HFF-Myc (cell line): ENCODE results near the gene MRGPRF.

ENCODE experiments used
- DNase-seq: peaks from one replicate; pipeline ENCODE4 v3.0.0-alpha.2; 2011; ENCODE audit warnings: low read depth; ENCODE audit errors: extremely low read depth
- H3K4me3 ChIP-seq: replicated peaks from 2 replicates; pipeline ENCODE4 v1.5.1; 2011; ENCODE audit warnings: low read depth, mild to moderate bottlenecking, control low read depth, low read length
- CTCF ChIP-seq: IDR thresholded peaks from 2 replicates; pipeline ENCODE4 v1.5.1; 2012; ENCODE audit warnings: mild to moderate bottlenecking, low read depth, low read length, control low read depth; ENCODE audit errors: missing control alignments

MRGPRF gene

DNA sequence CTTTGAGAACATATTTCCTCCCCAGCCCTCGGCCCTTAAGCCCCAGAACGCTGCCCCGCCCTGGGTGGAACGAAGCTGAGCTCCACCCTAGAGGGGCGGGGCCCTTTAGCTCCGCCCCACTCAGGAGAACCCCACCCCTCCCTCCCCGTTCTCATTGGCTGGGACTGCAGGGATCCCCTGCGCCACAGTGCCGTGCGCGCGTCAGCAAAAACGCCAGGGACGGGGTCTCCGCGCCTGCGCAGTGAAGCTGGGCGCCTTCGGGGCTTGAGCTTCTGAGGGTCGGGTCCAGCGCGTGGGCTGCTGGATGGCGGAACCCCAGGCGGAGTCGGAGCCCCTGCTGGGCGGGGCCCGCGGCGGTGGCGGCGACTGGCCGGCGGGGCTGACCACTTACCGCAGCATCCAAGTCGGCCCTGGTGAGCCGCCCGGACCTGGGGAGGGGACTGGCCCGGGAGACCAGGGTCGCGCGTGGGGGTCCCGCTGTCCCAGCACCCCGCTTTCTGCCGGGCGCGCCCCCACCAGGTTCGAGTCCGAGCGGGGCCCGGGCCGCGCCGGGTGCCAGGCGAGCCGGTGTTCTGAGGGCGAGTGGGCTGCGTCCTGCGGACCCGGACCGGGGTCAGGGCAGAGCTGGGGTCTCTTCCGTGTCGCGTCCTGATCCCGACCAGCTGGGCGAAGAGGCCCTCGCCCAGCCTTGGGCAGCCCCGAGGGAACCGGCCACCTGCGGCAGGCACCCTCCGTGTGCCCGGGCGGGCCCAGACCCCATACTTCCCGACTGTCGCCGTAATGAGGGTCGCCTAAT, 35.8 kb upstream of the MRGPRF start, which contains the start of gene TPCN2:
Gene TPCN2, plus strand, starts transcription at position 239 of the 796 bp plus-strand sequence. Its CDS starts 66 bp downstream, at position 305.
- H3K4me3 ChIP-seq = peak within 1 kb of the TSS; percentile 81
- DNase-seq = peak; percentile 89
- TF ChIP-seq CTCF = no peak

- DNase-seq = no peak
- peak overlapping the region; percentile 81 for H3K4me3 ChIP-seq
- no peak for TF ChIP-seq CTCF
These were observed 35.1 kb upstream of the MRGPRF start for GRCh38 chr11:69048031-69048693.

- peak; percentile 80 for DNase-seq
- TF ChIP-seq CTCF = peak; percentile 84
- H3K4me3 ChIP-seq = no peak overlapping the region
These were observed 31.3 kb upstream of the MRGPRF start for GRCh38 chr11:69044111-69045013.

GRCh38 chr11:69041516-69041915, 28.5 kb upstream of the MRGPRF start:
- no peak overlapping the region for H3K4me3 ChIP-seq

DNA sequence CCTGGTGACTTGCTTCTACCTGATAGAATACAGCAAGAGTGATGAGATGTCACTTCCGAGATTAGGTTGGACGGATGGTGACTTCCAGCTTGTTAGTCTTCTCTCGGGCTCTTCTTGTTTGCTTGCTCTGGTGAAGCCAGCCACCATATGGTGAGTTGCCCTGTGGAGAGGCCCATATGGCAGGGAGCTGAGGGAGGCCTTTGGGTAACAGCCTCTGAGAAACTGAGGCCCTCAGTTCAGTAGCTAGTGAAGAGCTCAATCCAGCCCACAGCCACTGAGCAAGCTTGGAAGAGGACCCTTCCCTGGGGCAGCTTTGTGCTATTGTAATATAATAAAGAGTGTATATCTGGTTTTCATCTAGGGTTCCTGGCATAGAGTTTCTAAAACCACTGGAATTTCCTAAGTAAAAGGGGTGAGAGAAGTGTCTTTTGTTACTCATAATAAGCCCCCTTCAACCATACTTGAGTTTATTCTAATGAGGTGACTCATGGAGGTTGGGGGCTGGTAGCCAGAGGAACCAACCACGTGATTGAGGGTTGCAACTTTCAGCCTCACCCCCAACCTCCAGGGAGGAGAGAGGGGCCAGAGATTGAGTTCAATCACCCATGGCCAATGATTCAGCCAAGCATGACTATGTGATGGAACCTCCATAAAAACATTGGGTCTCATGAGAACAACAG, 27.7 kb upstream of the MRGPRF start:
- TF ChIP-seq CTCF = no peak
- H3K4me3 ChIP-seq = no peak overlapping the region
- DNase-seq = peak; percentile 80

More at GRCh38 chr11:69041516-69041915, 28.5 kb upstream of the MRGPRF start:
- no peak for DNase-seq
- TF ChIP-seq CTCF = no peak

- DNase-seq = no peak
- H3K4me3 ChIP-seq = no peak overlapping the region
- TF ChIP-seq CTCF = no peak
These were observed 27.0 kb upstream of the MRGPRF start for GRCh38 chr11:69040051-69040450.
